NB4 (cell line): ENCODE data around the gene ZBTB20.

Experiments
- POLR2A ChIP-seq: IDR thresholded peaks from 2 replicates; pipeline ENCODE4 v1.6.1; 2011; ENCODE audit warnings: mild to moderate bottlenecking; ENCODE audit not compliant: insufficient read length; ENCODE audit errors: extremely low read depth
- TF ChIP-seq, protein P1 (sequence below): IDR thresholded peaks from one replicate; pipeline ENCODE4 v1.5.1; 2012; ENCODE audit warnings: low read depth, low read length
- TF ChIP-seq, protein P2 (sequence below): IDR thresholded peaks from 2 replicates; pipeline ENCODE4 v1.6.1; 2011; ENCODE audit warnings: low read depth, low read length

DNA sequence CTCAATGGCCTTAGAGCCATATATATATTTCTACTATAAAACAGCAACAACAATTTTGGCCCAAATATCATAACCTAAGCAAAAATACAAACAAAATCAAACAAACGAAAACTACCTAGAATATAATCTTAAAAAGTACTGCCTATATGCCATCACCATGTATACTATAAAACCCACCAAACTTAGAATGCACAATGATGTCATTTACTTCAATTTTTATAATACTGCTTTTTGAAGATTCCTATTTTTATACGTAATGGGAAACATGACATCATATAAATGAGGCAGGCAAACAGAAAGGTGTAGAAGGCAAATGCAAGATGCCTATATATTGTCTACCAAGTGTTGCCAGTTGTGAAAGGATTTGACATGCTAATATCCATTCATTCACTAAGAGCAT, 550.9 kb downstream of the ZBTB20 start:
- TF ChIP-seq, protein P1, sequence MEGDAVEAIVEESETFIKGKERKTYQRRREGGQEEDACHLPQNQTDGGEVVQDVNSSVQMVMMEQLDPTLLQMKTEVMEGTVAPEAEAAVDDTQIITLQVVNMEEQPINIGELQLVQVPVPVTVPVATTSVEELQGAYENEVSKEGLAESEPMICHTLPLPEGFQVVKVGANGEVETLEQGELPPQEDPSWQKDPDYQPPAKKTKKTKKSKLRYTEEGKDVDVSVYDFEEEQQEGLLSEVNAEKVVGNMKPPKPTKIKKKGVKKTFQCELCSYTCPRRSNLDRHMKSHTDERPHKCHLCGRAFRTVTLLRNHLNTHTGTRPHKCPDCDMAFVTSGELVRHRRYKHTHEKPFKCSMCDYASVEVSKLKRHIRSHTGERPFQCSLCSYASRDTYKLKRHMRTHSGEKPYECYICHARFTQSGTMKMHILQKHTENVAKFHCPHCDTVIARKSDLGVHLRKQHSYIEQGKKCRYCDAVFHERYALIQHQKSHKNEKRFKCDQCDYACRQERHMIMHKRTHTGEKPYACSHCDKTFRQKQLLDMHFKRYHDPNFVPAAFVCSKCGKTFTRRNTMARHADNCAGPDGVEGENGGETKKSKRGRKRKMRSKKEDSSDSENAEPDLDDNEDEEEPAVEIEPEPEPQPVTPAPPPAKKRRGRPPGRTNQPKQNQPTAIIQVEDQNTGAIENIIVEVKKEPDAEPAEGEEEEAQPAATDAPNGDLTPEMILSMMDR: no peak
- TF ChIP-seq POLR2A: no peak
- TF ChIP-seq, protein P2, sequence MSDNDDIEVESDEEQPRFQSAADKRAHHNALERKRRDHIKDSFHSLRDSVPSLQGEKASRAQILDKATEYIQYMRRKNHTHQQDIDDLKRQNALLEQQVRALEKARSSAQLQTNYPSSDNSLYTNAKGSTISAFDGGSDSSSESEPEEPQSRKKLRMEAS: no peak
